Skeletal muscle tissue (tissue), 4 donors: Measurements from ENCODE around the gene LANCL2. TPM values are rescaled to one million over a fixed set of nuclear protein-coding genes. Genes with fewer than 3 reads are reported as not detected.

Source experiments
- H3K27ac ChIP-seq: one replicate; pipeline ENCODE4 v1.7.0; 2013; ENCODE audit warnings: mild to moderate bottlenecking, low read depth, low read length, inconsistent platforms
- H3K27me3 ChIP-seq, 3 donors: one replicate each; pipeline ENCODE4 v1.7.0; 2013; ENCODE audit warnings: low read length in 3 of 3; ENCODE audit not compliant: control insufficient read depth in 3 of 3, insufficient read depth in 3 of 3
- H3K36me3 ChIP-seq, 3 donors: one replicate each; pipeline ENCODE4 v1.7.0; 2013; ENCODE audit warnings: low read length in 3 of 3; ENCODE audit not compliant: control insufficient read depth in 3 of 3, insufficient read depth in 3 of 3
- H3K4me1 ChIP-seq, 3 donors: one replicate each; pipeline ENCODE4 v1.7.0; 2013; ENCODE audit warnings: low read length in 3 of 3, mild to moderate bottlenecking in 3 of 3; ENCODE audit not compliant: control insufficient read depth in 3 of 3, insufficient read depth in 3 of 3
- H3K4me3 ChIP-seq, 3 donors: one replicate each; pipeline ENCODE4 v1.7.0; 2013; ENCODE audit warnings: low read length in 3 of 3
- H3K9ac ChIP-seq, 3 donors: one replicate each; pipeline ENCODE4 v1.7.0; 2013; ENCODE audit warnings: low read length in 3 of 3, mild to moderate bottlenecking in 3 of 3, moderate library complexity in 2 of 3, low read depth in 1 of 3
- H3K9me3 ChIP-seq, 3 donors: one replicate each; pipeline ENCODE4 v1.7.0; 2013; ENCODE audit warnings: low read length in 3 of 3; ENCODE audit not compliant: control insufficient read depth in 3 of 3
- total RNA-seq: library from RNA; depleted of rRNA; stranded (reverse); fragments of >200 nt; gene quantifications from one replicate; pipeline ENCODE4 v1.2.3, GENCODE V29; 2014
- donor health status: Osteomylitis.

The LANCL2 gene
- total RNA-seq, 1 donor from 2014 or later: 13.0 TPM

DNA sequence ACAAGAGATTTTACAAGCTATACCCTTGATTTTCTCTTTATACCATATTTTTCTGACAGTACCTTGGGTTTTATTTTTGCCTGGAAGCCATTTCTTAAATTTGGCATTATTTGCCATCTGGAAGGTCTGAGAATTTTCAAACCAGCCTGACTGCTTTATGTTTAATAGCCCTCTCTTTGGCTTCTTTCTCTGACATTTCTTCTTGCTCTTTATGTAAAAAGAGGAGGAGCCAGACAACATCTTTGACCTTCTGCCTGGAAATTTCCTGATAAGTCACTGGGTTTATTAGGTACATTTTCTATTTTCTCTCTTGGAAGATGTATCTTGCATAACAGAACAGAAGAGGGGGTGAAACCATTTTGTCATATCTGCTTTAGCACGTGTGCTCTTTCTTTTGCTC lies 79.6 kb downstream of the LANCL2 start:
- Histone ChIP-seq H3K4me1 (peaks cover 14 to 17% (median 16%) of the 10 kb centered on the region in 3 donors), H3K27me3 (peaks cover 0 to 5% (median 5%) of the 10 kb centered on the region in 3 donors), H3K9me3 (no peaks in the 10 kb centered on the region), H3K4me3 (no peak overlapping the region), H3K36me3 (no peaks in the 10 kb centered on the region), H3K27ac (no peak overlapping the region), H3K9ac (no peak overlapping the region)

DNA sequence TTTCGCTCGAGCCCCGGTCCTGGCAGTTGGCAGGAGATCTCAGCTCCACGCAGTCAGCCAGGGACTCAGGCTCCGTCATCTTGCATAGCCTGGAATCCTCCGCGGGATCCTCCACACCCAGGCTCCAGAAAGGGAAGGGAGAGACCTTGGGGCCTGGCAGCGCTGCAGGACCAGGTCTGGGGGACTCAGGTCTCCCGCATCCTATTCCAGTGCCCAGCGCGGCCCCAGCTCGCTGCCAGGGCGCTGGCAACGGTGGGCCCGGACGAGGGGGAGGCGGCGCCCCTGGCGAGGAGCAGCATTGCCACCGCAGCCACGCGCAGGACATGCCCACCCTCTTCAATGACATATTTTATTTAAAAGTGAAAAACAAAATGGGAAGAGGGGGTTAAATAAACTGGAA lies 83.4 kb downstream of the LANCL2 start:
- Histone ChIP-seq H3K27me3 (peaks cover 0 to 5% (median 5%) of the 10 kb centered on the region in 3 donors), H3K36me3 (no peaks in the 10 kb centered on the region), H3K9ac (no peak overlapping the region), H3K27ac (no peak overlapping the region), H3K4me3 (no peak overlapping the region), H3K9me3 (no peaks in the 10 kb centered on the region), H3K4me1 (no peaks in the 10 kb centered on the region)

GRCh38 chr7:55449205-55449991 lies 84.3 kb downstream of the LANCL2 start:
- H3K36me3 ChIP-seq: no peaks in the 10 kb centered on the region
- H3K4me3 ChIP-seq: no peak overlapping the region
- H3K27ac ChIP-seq: no peak overlapping the region
- peaks cover 0 to 5% (median 5%) of the 10 kb centered on the region in 3 donors for H3K27me3 ChIP-seq
- no peaks in the 10 kb centered on the region for H3K4me1 ChIP-seq
- no peaks in the 10 kb centered on the region for H3K9me3 ChIP-seq
- H3K9ac ChIP-seq: no peak overlapping the region

- H3K36me3 ChIP-seq: no peaks in the 10 kb centered on the region
- H3K27me3 ChIP-seq: peaks cover 0 to 5% (median 5%) of the 10 kb centered on the region in 3 donors
- H3K4me1 ChIP-seq: no peaks in the 10 kb centered on the region
- no peaks in the 10 kb centered on the region for H3K9me3 ChIP-seq
- H3K4me3 ChIP-seq: no peak overlapping the region
- no peak overlapping the region for H3K9ac ChIP-seq
- no peak overlapping the region for H3K27ac ChIP-seq
Measured at GRCh38 chr7:55449992-55450535, 84.9 kb downstream of the LANCL2 start.

GRCh38 chr7:55452971-55453370 lies 87.8 kb downstream of the LANCL2 start:
- Histone ChIP-seq H3K9me3 (no peaks in the 10 kb centered on the region), H3K27me3 (peaks cover 0 to 5% (median 5%) of the 10 kb centered on the region in 3 donors), H3K4me3 (no peak overlapping the region), H3K27ac (no peak overlapping the region), H3K36me3 (no peaks in the 10 kb centered on the region), H3K4me1 (no peaks in the 10 kb centered on the region), H3K9ac (no peak overlapping the region)

GRCh38 chr7:55457801-55458200 lies 92.7 kb downstream of the LANCL2 start:
- no peaks in the 10 kb centered on the region for H3K27me3 ChIP-seq
- H3K36me3 ChIP-seq: no peaks in the 10 kb centered on the region
- H3K27ac ChIP-seq: no peak overlapping the region
- H3K9me3 ChIP-seq: no peaks in the 10 kb centered on the region
- no peaks in the 10 kb centered on the region for H3K4me1 ChIP-seq
- no peak overlapping the region for H3K9ac ChIP-seq
- H3K4me3 ChIP-seq: no peak overlapping the region

- no peaks in the 10 kb centered on the region for H3K9me3 ChIP-seq
- H3K4me1 ChIP-seq: no peaks in the 10 kb centered on the region
- H3K27me3 ChIP-seq: no peaks in the 10 kb centered on the region
- no peaks in the 10 kb centered on the region for H3K36me3 ChIP-seq
- no peak overlapping the region for H3K4me3 ChIP-seq
- no peak overlapping the region for H3K27ac ChIP-seq
- no peak overlapping the region for H3K9ac ChIP-seq
Measured at GRCh38 chr7:55458351-55458750, 93.2 kb downstream of the LANCL2 start.

- no peaks in the 10 kb centered on the region for H3K27me3 ChIP-seq
- H3K27ac ChIP-seq: no peak overlapping the region
- no peaks in the 10 kb centered on the region for H3K9me3 ChIP-seq
- H3K36me3 ChIP-seq: peaks cover 18 to 21% (median 21%) of the 10 kb centered on the region in 3 donors
- H3K4me1 ChIP-seq: no peaks in the 10 kb centered on the region
- no peak overlapping the region for H3K4me3 ChIP-seq
- no peak overlapping the region for H3K9ac ChIP-seq
Measured at GRCh38 chr7:55463686-55464262, 98.6 kb downstream of the LANCL2 start.

GRCh38 chr7:55464422-55464821 lies 99.3 kb downstream of the LANCL2 start:
- Histone ChIP-seq H3K4me1 (no peaks in the 10 kb centered on the region), H3K9me3 (no peaks in the 10 kb centered on the region), H3K4me3 (no peak overlapping the region), H3K27me3 (no peaks in the 10 kb centered on the region), H3K9ac (no peak overlapping the region), H3K36me3 (peaks cover 18 to 21% (median 21%) of the 10 kb centered on the region in 3 donors), H3K27ac (no peak overlapping the region)

DNA sequence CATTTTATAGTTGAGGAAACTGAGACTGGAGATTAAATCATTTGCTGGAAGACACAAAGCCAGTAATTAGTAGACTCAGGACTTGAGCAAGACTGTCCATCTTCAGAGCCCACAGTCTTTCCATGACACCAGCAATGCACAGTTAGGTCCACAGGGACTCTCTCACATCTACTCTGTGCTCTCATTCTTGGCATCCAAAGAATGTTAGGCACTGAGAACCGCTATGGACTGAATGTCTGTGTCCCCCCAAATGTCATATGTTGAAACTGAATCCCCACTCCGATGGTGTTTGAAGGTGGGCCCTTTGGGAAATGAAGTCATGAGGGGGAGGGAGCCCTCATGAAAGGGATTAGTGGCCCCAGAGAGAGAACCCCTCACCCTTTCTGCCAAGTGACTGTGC lies 100.6 kb downstream of the LANCL2 start:
- H3K4me1 ChIP-seq: no peaks in the 10 kb centered on the region
- peaks cover 18 to 21% (median 21%) of the 10 kb centered on the region in 3 donors for H3K36me3 ChIP-seq
- no peaks in the 10 kb centered on the region for H3K27me3 ChIP-seq
- no peak overlapping the region for H3K9ac ChIP-seq
- H3K4me3 ChIP-seq: no peak overlapping the region
- no peaks in the 10 kb centered on the region for H3K9me3 ChIP-seq
- no peak overlapping the region for H3K27ac ChIP-seq
